AG04449 (cell line): ENCODE measurements around the gene ABCC12.

Experiments used
- CTCF ChIA-PET: fragments of 350-600 bp; formaldehyde crosslinking; extraction: SDS; loops from one replicate; lab custom pipeline; 2021; ENCODE audit warnings: antibody characterized with exemption; lab: Yijun Ruan, JAX
- POLR2A ChIA-PET: fragments of 400-600, 350-600 bp; formaldehyde crosslinking; extraction: SDS; loops from one replicate; lab custom pipeline; 2020; ENCODE audit warnings: antibody characterized with exemption, inconsistent platforms; lab: Yijun Ruan, JAX
- DNase-seq: peaks from one replicate; pipeline ENCODE4 v3.0.0-alpha.2; 2010; ENCODE audit warnings: low read depth, low spot score
- H3K4me3 ChIP-seq: 2 replicates; pipeline ENCODE4 v1.5.1; 2011; ENCODE audit warnings: low read depth, mild to moderate bottlenecking, control low read depth, low read length
- TF ChIP-seq, protein P1 (sequence below): IDR thresholded peaks from one replicate; pipeline ENCODE4 v1.5.1; 2011; ENCODE audit warnings: mild to moderate bottlenecking, moderate library complexity, low read length, control low read depth, inconsistent platforms; ENCODE audit not compliant: insufficient read depth; ENCODE audit errors: missing control alignments

ABCC12 gene

DNA sequence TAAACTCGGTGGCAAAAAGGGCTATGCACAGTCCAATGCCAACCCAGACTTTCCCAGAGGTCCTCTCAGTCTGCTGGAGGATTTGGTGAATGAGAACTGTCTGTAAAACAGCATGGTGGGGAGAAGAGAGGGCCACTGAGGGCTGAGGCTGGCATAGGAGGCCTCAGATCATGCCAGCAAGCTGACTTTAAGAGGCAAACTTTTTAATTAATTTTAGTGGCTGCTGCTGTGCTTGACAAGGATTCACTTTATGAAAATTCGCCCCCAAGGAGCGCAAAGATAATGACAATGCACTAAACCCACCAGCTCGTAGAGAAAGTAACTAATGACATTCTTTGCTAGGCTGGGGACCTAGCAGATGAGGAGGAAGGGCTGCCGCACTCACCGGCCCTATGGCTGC lies 15.0 kb downstream of the ABCC12 start:
- CTCF ChIA-PET = no interaction called here
- no peak overlapping the region for H3K4me3 ChIP-seq
- TF ChIP-seq, protein P1, sequence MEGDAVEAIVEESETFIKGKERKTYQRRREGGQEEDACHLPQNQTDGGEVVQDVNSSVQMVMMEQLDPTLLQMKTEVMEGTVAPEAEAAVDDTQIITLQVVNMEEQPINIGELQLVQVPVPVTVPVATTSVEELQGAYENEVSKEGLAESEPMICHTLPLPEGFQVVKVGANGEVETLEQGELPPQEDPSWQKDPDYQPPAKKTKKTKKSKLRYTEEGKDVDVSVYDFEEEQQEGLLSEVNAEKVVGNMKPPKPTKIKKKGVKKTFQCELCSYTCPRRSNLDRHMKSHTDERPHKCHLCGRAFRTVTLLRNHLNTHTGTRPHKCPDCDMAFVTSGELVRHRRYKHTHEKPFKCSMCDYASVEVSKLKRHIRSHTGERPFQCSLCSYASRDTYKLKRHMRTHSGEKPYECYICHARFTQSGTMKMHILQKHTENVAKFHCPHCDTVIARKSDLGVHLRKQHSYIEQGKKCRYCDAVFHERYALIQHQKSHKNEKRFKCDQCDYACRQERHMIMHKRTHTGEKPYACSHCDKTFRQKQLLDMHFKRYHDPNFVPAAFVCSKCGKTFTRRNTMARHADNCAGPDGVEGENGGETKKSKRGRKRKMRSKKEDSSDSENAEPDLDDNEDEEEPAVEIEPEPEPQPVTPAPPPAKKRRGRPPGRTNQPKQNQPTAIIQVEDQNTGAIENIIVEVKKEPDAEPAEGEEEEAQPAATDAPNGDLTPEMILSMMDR = no peak
- no peak for DNase-seq
- POLR2A ChIA-PET = no interaction called here

DNA sequence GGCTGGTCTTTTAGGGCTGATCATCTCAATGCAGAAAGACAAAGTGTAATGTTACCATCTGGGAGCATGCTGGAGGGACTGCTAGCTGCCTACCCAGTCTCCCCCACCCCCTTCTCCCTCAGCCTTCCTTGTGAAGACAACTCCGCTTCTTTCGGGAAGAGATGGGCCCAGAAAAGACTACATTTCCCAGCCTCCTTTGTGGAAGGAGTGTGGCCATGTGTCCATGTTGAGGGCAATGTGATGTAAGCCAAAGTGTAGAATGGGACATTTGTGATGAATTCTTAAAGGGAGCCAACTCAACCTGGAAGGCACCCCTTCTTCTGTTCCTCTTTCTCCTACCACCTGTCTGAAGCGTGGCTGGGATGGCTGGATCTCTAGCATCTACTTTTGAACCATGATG lies 16.3 kb downstream of the ABCC12 start:
- POLR2A ChIA-PET = no interaction called here
- no peak overlapping the region for H3K4me3 ChIP-seq
- CTCF ChIA-PET = interaction anchor here (1.0 to 1.9 kb wide), 3 partner anchors 14 to 1102 kb away, joined by 3 to 5 read pairs (median 4); no protein-coding TSS in a partner anchor
- DNase-seq = no peak
- TF ChIP-seq, protein P1 = no peak

DNA sequence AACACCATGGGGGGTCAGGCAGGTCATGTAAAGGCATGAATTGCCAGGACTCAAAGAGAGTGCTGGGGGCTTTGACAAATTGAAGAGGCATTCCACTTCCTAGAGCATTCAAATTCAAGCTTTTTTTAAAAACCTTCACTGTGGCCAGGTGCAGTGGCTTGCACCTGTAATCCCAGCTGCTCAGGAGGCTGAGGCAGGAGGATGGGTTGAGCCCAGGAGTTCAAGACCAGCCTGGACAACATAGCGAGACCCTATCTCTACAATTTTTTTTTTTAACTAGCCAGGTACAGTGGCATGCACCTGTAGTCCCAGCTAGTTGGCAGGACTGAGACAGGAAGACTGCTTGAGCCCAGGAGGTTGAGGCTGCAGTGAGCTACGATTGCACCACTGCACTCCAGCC lies 17.2 kb downstream of the ABCC12 start:
- no peak for DNase-seq
- H3K4me3 ChIP-seq = no peak overlapping the region
- ChIA-PET POLR2A (no interaction called here), CTCF (interaction anchor here (0.6 to 2.0 kb wide), 5 partner anchors 11 to 997 kb away, joined by 3 to 8 read pairs (median 4); no protein-coding TSS in a partner anchor)
- TF ChIP-seq, protein P1 = no peak

DNA sequence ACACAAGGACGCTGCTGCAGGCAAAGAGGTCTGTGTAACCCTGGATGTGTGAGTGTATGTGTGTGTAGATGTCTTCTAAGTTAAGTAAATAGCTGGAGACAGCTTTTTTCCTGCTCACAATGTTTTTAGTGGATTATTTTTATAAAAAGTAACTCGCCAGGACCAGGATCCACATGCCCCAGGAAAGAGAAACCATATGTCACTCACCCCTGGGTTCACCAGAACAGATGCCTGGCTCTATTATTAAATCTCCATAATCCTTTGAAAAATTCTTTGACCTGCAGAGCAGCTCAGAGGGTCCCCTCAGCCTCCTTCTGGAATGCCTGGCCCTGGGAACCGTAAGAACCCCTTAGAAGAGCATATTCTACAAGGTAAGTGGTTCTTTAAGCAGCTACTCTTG lies 18.0 kb downstream of the ABCC12 start:
- H3K4me3 ChIP-seq = no peak overlapping the region
- TF ChIP-seq, protein P1 = no peak
- ChIA-PET POLR2A (interaction anchor here (0.7 kb wide), 1 partner anchor 11 kb away, joined by 3 read pairs; no protein-coding TSS in a partner anchor), CTCF (interaction anchor here (1.0 to 2.0 kb wide), 7 partner anchors 11 to 996 kb away, joined by 3 to 8 read pairs (median 4); partner anchors contain the start of gene NETO2)
- DNase-seq = no peak

DNA sequence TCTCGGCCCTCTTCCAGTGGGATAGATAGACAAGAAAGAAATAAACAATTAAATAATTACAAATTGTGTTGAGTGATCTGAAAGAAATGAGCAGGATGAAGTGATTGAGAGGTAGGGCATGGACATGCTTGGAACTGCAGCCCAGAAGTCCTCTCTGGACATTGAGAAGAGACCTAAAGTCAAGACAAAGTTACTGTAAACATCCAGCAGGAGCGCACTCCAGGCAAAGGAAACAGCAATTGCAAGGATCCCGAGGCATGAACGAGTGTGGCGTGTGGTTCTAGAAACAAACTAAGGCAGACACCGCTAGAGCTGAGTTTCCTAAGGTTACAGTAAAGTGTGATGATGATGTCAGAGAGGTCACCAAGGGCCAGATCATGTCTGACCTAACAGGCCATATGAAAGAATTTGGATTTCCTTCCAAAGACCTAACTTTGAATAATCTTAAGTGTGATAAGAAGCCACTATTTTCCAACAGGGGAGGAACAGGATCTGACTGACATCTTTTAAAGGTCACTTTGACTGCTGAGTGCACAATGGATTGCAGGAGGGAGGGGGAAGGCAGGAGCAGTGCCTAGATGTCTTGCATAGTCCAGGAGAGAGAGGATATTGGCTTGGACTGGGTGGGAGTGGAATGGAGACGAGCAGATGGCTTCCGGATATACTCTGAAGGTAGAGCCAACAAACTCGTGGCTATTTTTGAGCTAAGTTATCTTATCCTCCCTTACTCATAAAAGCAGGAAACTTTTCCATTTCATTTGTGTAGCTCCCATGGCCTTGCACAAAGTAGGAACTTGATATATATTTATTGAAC lies 19.0 kb downstream of the ABCC12 start:
- no peak overlapping the region for H3K4me3 ChIP-seq
- no peak for DNase-seq
- CTCF ChIA-PET = interaction anchor here (1.0 to 2.0 kb wide), 5 partner anchors 12 to 995 kb away, joined by 3 to 8 read pairs (median 4); partner anchors contain the start of gene NETO2
- POLR2A ChIA-PET = no interaction called here
- TF ChIP-seq, protein P1 = no peak
